Activated naive CD4-positive, alpha-beta T cell treated with anti-CD3 and anti-CD28 coated beads, Interleukin-2, amount 10 ng/mL, durations not matched to agents 7 days and 5 days (primary cell): Measurements from ENCODE around the gene TM4SF1.

ENCODE experiments used
- CTCF ChIA-PET: fragments of 350-600 bp; sonication (Branson Sonifier 250); formaldehyde crosslinking; loops from one replicate; lab custom pipeline; 2021; ENCODE audit warnings: antibody characterized with exemption; lab: Charles Lee
- DNase-seq: peaks from one replicate; pipeline ENCODE4 v3.0.0-alpha.2; 2020
- H3K27ac Mint-ChIP-seq: one replicate; pipeline ENCODE4 v1.8.0; 2021; ENCODE audit warnings: mild to moderate bottlenecking, moderate library complexity, mixed read lengths
- H3K27me3 Mint-ChIP-seq: one replicate; pipeline ENCODE4 v1.8.0; 2021; ENCODE audit warnings: mild to moderate bottlenecking, mixed read lengths
- H3K36me3 Mint-ChIP-seq: one replicate; pipeline ENCODE4 v1.8.0; 2021; ENCODE audit warnings: mixed read lengths
- H3K4me1 Mint-ChIP-seq: one replicate; pipeline ENCODE4 v1.8.0; 2021; ENCODE audit warnings: mixed read lengths
- H3K4me3 Mint-ChIP-seq: one replicate; pipeline ENCODE4 v1.8.0; 2021; ENCODE audit warnings: mild to moderate bottlenecking, moderate library complexity, mixed read lengths
- H3K9me3 Mint-ChIP-seq: one replicate; pipeline ENCODE4 v1.8.0; 2021; ENCODE audit warnings: mixed read lengths

The TM4SF1 gene

GRCh38 chr3:149374793-149375500 lies 2.5 kb downstream of the TM4SF1 start:
- no peak overlapping the region for H3K4me3 Mint-ChIP-seq
- CTCF ChIA-PET: no interaction called here
- no peaks in the 10 kb centered on the region for H3K9me3 Mint-ChIP-seq
- no peaks in the 10 kb centered on the region for H3K36me3 Mint-ChIP-seq
- no peak for DNase-seq
- no peak overlapping the region for H3K27ac Mint-ChIP-seq
- peaks cover 6% of the 10 kb centered on the region for H3K27me3 Mint-ChIP-seq
- no peaks in the 10 kb centered on the region for H3K4me1 Mint-ChIP-seq

GRCh38 chr3:149374391-149374790 lies 3.1 kb downstream of the TM4SF1 start:
- H3K27ac Mint-ChIP-seq: no peak overlapping the region
- no peaks in the 10 kb centered on the region for H3K4me1 Mint-ChIP-seq
- CTCF ChIA-PET: no interaction called here
- H3K36me3 Mint-ChIP-seq: no peaks in the 10 kb centered on the region
- DNase-seq: no peak
- peaks cover 6% of the 10 kb centered on the region for H3K27me3 Mint-ChIP-seq
- H3K9me3 Mint-ChIP-seq: no peaks in the 10 kb centered on the region
- no peak overlapping the region for H3K4me3 Mint-ChIP-seq

- CTCF ChIA-PET: no interaction called here
- Mint-ChIP-seq H3K4me1 (no peaks in the 10 kb centered on the region), H3K4me3 (no peak overlapping the region), H3K27ac (no peak overlapping the region), H3K36me3 (no peaks in the 10 kb centered on the region), H3K27me3 (peaks cover 6% of the 10 kb centered on the region), H3K9me3 (no peaks in the 10 kb centered on the region)
- no peak for DNase-seq
Measured at GRCh38 chr3:149373235-149374125, 4.0 kb downstream of the TM4SF1 start.

- Mint-ChIP-seq H3K4me3 (no peak overlapping the region), H3K9me3 (no peaks in the 10 kb centered on the region), H3K36me3 (no peaks in the 10 kb centered on the region), H3K4me1 (no peaks in the 10 kb centered on the region), H3K27ac (no peak overlapping the region), H3K27me3 (no peaks in the 10 kb centered on the region)
- DNase-seq: no peak
- CTCF ChIA-PET: no interaction called here
Measured at GRCh38 chr3:149371723-149372114, 5.7 kb downstream of the TM4SF1 start.

GRCh38 chr3:149371001-149371722 lies 6.3 kb downstream of the TM4SF1 start:
- Mint-ChIP-seq H3K36me3 (no peaks in the 10 kb centered on the region), H3K9me3 (no peaks in the 10 kb centered on the region), H3K27me3 (no peaks in the 10 kb centered on the region), H3K4me3 (no peak overlapping the region), H3K4me1 (no peaks in the 10 kb centered on the region), H3K27ac (no peak overlapping the region)
- CTCF ChIA-PET: no interaction called here
- DNase-seq: no peak

- no peak for DNase-seq
- H3K27me3 Mint-ChIP-seq: no peaks in the 10 kb centered on the region
- no peak overlapping the region for H3K27ac Mint-ChIP-seq
- no peaks in the 10 kb centered on the region for H3K4me1 Mint-ChIP-seq
- H3K4me3 Mint-ChIP-seq: no peak overlapping the region
- no peaks in the 10 kb centered on the region for H3K9me3 Mint-ChIP-seq
- CTCF ChIA-PET: no interaction called here
- H3K36me3 Mint-ChIP-seq: no peaks in the 10 kb centered on the region
Measured at GRCh38 chr3:149369991-149370866, 7.2 kb downstream of the TM4SF1 start.

GRCh38 chr3:149368674-149369497 lies 8.6 kb downstream of the TM4SF1 start:
- no peaks in the 10 kb centered on the region for H3K27me3 Mint-ChIP-seq
- H3K27ac Mint-ChIP-seq: no peak overlapping the region
- no peaks in the 10 kb centered on the region for H3K9me3 Mint-ChIP-seq
- no peaks in the 10 kb centered on the region for H3K36me3 Mint-ChIP-seq
- H3K4me3 Mint-ChIP-seq: no peak overlapping the region
- DNase-seq: no peak
- CTCF ChIA-PET: no interaction called here
- H3K4me1 Mint-ChIP-seq: no peaks in the 10 kb centered on the region

- no peaks in the 10 kb centered on the region for H3K4me1 Mint-ChIP-seq
- DNase-seq: no peak
- H3K4me3 Mint-ChIP-seq: no peak overlapping the region
- H3K36me3 Mint-ChIP-seq: no peaks in the 10 kb centered on the region
- no peak overlapping the region for H3K27ac Mint-ChIP-seq
- H3K27me3 Mint-ChIP-seq: no peaks in the 10 kb centered on the region
- CTCF ChIA-PET: no interaction called here
- H3K9me3 Mint-ChIP-seq: no peaks in the 10 kb centered on the region
Measured at GRCh38 chr3:149368201-149368673, 9.2 kb downstream of the TM4SF1 start.

- CTCF ChIA-PET: no interaction called here
- DNase-seq: no peak
Measured at GRCh38 chr3:149366941-149367840, 10.3 kb downstream of the TM4SF1 start.

GRCh38 chr3:149366031-149366430 lies 11.4 kb downstream of the TM4SF1 start:
- DNase-seq: no peak
- no peak overlapping the region for H3K4me3 Mint-ChIP-seq
- no peaks in the 10 kb centered on the region for H3K36me3 Mint-ChIP-seq
- CTCF ChIA-PET: no interaction called here
- H3K9me3 Mint-ChIP-seq: no peaks in the 10 kb centered on the region
- no peak overlapping the region for H3K27ac Mint-ChIP-seq
- H3K4me1 Mint-ChIP-seq: no peaks in the 10 kb centered on the region
- H3K27me3 Mint-ChIP-seq: no peaks in the 10 kb centered on the region

More at GRCh38 chr3:149366941-149367840, 10.3 kb downstream of the TM4SF1 start:
- Mint-ChIP-seq H3K9me3 (no peaks in the 10 kb centered on the region), H3K4me3 (no peak overlapping the region), H3K27me3 (no peaks in the 10 kb centered on the region), H3K4me1 (no peaks in the 10 kb centered on the region), H3K36me3 (no peaks in the 10 kb centered on the region), H3K27ac (no peak overlapping the region)

GRCh38 chr3:149364624-149365023 lies 12.8 kb downstream of the TM4SF1 start:
- Mint-ChIP-seq H3K9me3 (no peaks in the 10 kb centered on the region), H3K27me3 (no peaks in the 10 kb centered on the region), H3K4me3 (no peak overlapping the region), H3K4me1 (no peaks in the 10 kb centered on the region), H3K27ac (no peak overlapping the region), H3K36me3 (no peaks in the 10 kb centered on the region)
- CTCF ChIA-PET: no interaction called here
- no peak for DNase-seq

- Mint-ChIP-seq H3K9me3 (no peaks in the 10 kb centered on the region), H3K27ac (no peak overlapping the region), H3K4me1 (no peaks in the 10 kb centered on the region), H3K4me3 (no peak overlapping the region), H3K27me3 (no peaks in the 10 kb centered on the region), H3K36me3 (no peaks in the 10 kb centered on the region)
- no peak for DNase-seq
- CTCF ChIA-PET: no interaction called here
Measured at GRCh38 chr3:149363053-149363452, 14.4 kb downstream of the TM4SF1 start.
